ENCODE data around the gene PIK3CG. TPM values are rescaled to one million over a fixed set of nuclear protein-coding genes. Genes with fewer than 3 reads are reported as not detected.

The PIK3CG gene
- total RNA-seq, 1 experiment from 2014 or later, result not detected

GRCh38 chr7:106853250-106853908 lies 11.7 kb upstream of the PIK3CG start:
- Mint-ChIP-seq H3K4me3 (ENCODE audit: low read depth, unreplicated experiment) (no peak overlapping the region), H3K27me3 (ENCODE audit: unreplicated experiment) (no peaks in the 10 kb centered on the region), H3K4me1 (ENCODE audit: low read depth, unreplicated experiment) (peaks cover under 1% of the 10 kb centered on the region), H3K36me3 (ENCODE audit: insufficient read depth, unreplicated experiment) (no peaks in the 10 kb centered on the region), H3K9me3 (ENCODE audit: low read depth, unreplicated experiment) (no peaks in the 10 kb centered on the region), H3K27ac (ENCODE audit: unreplicated experiment) (no peak overlapping the region)
- intact Hi-C loops (cut with micrococcal nuclease; ENCODE audit: unreplicated experiment), result no loop called here
- no TSS peak for BruUV-seq (replicated peaks)
- DNase-seq, result no peak
- CTCF ChIA-PET, result no interaction called here
- TF ChIP-seq CTCF (IDR thresholded peaks at IDR 0.05; ENCODE audit: unreplicated experiment), result no peak

- TF ChIP-seq CTCF (IDR thresholded peaks at IDR 0.05; ENCODE audit: unreplicated experiment), result no peak
- H3K4me3 Mint-ChIP-seq (ENCODE audit: low read depth, unreplicated experiment), result no peak overlapping the region
- H3K9me3 Mint-ChIP-seq (ENCODE audit: low read depth, unreplicated experiment), result peaks cover 3% of the 10 kb centered on the region
- CTCF ChIA-PET, result no interaction called here
- no peaks in the 10 kb centered on the region for H3K27me3 Mint-ChIP-seq (ENCODE audit: unreplicated experiment)
- DNase-seq, result no peak
- no TSS peak for BruUV-seq (replicated peaks)
- intact Hi-C loops (cut with micrococcal nuclease; ENCODE audit: unreplicated experiment), result no loop called here
- peaks cover 21% of the 10 kb centered on the region for H3K4me1 Mint-ChIP-seq (ENCODE audit: low read depth, unreplicated experiment)
- no peaks in the 10 kb centered on the region for H3K36me3 Mint-ChIP-seq (ENCODE audit: insufficient read depth, unreplicated experiment)
- H3K27ac Mint-ChIP-seq (ENCODE audit: unreplicated experiment), result no peak overlapping the region
Observed at GRCh38 chr7:106855540-106856132, 9.4 kb upstream of the PIK3CG start.

- no peaks in the 10 kb centered on the region for H3K27me3 Mint-ChIP-seq (ENCODE audit: unreplicated experiment)
- peaks cover 26% of the 10 kb centered on the region for H3K4me1 Mint-ChIP-seq (ENCODE audit: low read depth, unreplicated experiment)
- peaks cover 5% of the 10 kb centered on the region for H3K9me3 Mint-ChIP-seq (ENCODE audit: low read depth, unreplicated experiment)
- BruUV-seq (replicated peaks), result no TSS peak
- peak overlapping the region; percentile 10 for H3K27ac Mint-ChIP-seq (ENCODE audit: unreplicated experiment)
- DNase-seq, result peak; percentile 79
- intact Hi-C loops (cut with micrococcal nuclease; ENCODE audit: unreplicated experiment), result no loop called here
- H3K4me3 Mint-ChIP-seq (ENCODE audit: low read depth, unreplicated experiment), result no peak overlapping the region
- CTCF ChIA-PET, result no interaction called here
- TF ChIP-seq CTCF (IDR thresholded peaks at IDR 0.05; ENCODE audit: unreplicated experiment), result no peak
- no peaks in the 10 kb centered on the region for H3K36me3 Mint-ChIP-seq (ENCODE audit: insufficient read depth, unreplicated experiment)
Observed at GRCh38 chr7:106858618-106859532, 6.2 kb upstream of the PIK3CG start.

- peaks cover 26% of the 10 kb centered on the region for H3K4me1 Mint-ChIP-seq (ENCODE audit: low read depth, unreplicated experiment)
- intact Hi-C loops (cut with micrococcal nuclease; ENCODE audit: unreplicated experiment), result no loop called here
Observed at GRCh38 chr7:106862317-106863089, 2.6 kb upstream of the PIK3CG start.

More at GRCh38 chr7:106862317-106863089, 2.6 kb upstream of the PIK3CG start:
- Mint-ChIP-seq H3K27ac (ENCODE audit: unreplicated experiment) (no peak overlapping the region), H3K4me3 (ENCODE audit: low read depth, unreplicated experiment) (no peak overlapping the region), H3K36me3 (ENCODE audit: insufficient read depth, unreplicated experiment) (no peaks in the 10 kb centered on the region), H3K9me3 (ENCODE audit: low read depth, unreplicated experiment) (peaks cover 5% of the 10 kb centered on the region), H3K27me3 (ENCODE audit: unreplicated experiment) (no peaks in the 10 kb centered on the region)
- no peak for TF ChIP-seq CTCF (IDR thresholded peaks at IDR 0.05; ENCODE audit: unreplicated experiment)
- no peak for DNase-seq
- CTCF ChIA-PET, result interaction anchor here (0.6 kb wide), 1 partner anchor 288 kb away, joined by 4 read pairs; no protein-coding TSS in a partner anchor
- no TSS peak for BruUV-seq (replicated peaks)

Measured in Calu3 (cell line).